Tibial nerve (tissue), 4 donors: ENCODE results near the gene CD24. TPM values are rescaled to one million over a fixed set of nuclear protein-coding genes. Genes with fewer than 3 reads are reported as not detected.
"Not testable (repeated sequence)": the region's sequence is repeated elsewhere in the genome, so short reads cannot be mapped to it uniquely, and the experiment has no call there.

Experiments used
- DNase-seq, 2 donors: peaks; one replicate each; pipeline ENCODE4 v3.0.0-alpha.2; 2019; ENCODE audit warnings: low spot score in 2 of 2
- H3K27ac ChIP-seq, 4 donors: fragments of 200-600 bp; sonication (generic) in 3 of 4; one replicate each; pipeline ENCODE4 v1.5.1; 2017 to 2019; ENCODE audit warnings: mild to moderate bottlenecking in 1 of 4
- H3K27me3 ChIP-seq, 2 donors: fragments of 200-600 bp; sonication (generic) in 1 of 2; one replicate each; pipeline versions ENCODE4 v1.5.1 to v1.6.0; 2017 to 2019
- H3K36me3 ChIP-seq, 3 donors: fragments of 200-600 bp; sonication (generic); one replicate each; pipeline ENCODE4 v1.5.1; 2018 to 2019
- H3K4me1 ChIP-seq, 4 donors: fragments of 200-600 bp; sonication (generic) in 3 of 4; one replicate each; pipeline ENCODE4 v1.5.1; 2017 to 2019
- H3K4me3 ChIP-seq, 4 donors: fragments of 200-600 bp; sonication (generic) in 3 of 4; one replicate each; pipeline ENCODE4 v1.5.1; 2017 to 2019; ENCODE audit warnings: mild to moderate bottlenecking in 1 of 4, moderate library complexity in 1 of 4
- H3K9me3 ChIP-seq, 4 donors: fragments of 200-600 bp; sonication (generic) in 3 of 4; one replicate each; pipeline ENCODE4 v1.5.1; 2017 to 2019
- CTCF ChIP-seq, 5 experiments: fragments of 200-600 bp in 3 of 5; fragments of 450-650 bp in 2 of 5; sonication (generic) in 3 of 5; IDR thresholded peaks; one replicate each; pipeline ENCODE4 v1.5.1; 2016 to 2019; ENCODE audit warnings: antibody characterized with exemption in 5 of 5, mild to moderate bottlenecking in 3 of 5, moderate library complexity in 2 of 5
- EP300 ChIP-seq, 2 donors: sonication (generic); formaldehyde crosslinking; IDR thresholded peaks; one replicate each; pipeline ENCODE4 v1.6.1; 2017; ENCODE audit warnings: antibody characterized with exemption in 2 of 2, mild to moderate bottlenecking in 1 of 2
- POLR2A ChIP-seq, 2 donors: fragments of 450-650 bp; IDR thresholded peaks; one replicate each; pipeline ENCODE4 v1.6.1; 2017; ENCODE audit warnings: antibody characterized with exemption in 2 of 2, mild to moderate bottlenecking in 2 of 2, moderate library complexity in 2 of 2
- WGBS, 2 donors: methylation state at CpG; one replicate each; pipeline ENCODE4 v1.1.5; 2018; 5-methylcytosine and 5-hydroxymethylcytosine counted together
- total RNA-seq, 4 donors: library from RNA; depleted of rRNA; stranded (reverse); fragments of >200 nt; gene quantifications; one replicate each; pipeline ENCODE4 v1.1.0, GENCODE V29; 2016

The CD24 gene
- total RNA-seq, 4 donors from 2014 or later = 0.66 to 5.9 (median 2.4) TPM; not detected in 1

- Histone ChIP-seq H3K9me3 (no peaks in the 10 kb centered on the region), H3K27ac (peak overlapping the region in 1 of 4 donors; percentile 76), H3K4me3 (peak overlapping the region; percentile 27 to 59 (median 46)), H3K27me3 (peaks cover 0 to 86% of the 10 kb centered on the region in 2 donors), H3K4me1 (peaks cover 0 to 34% (median 9%) of the 10 kb centered on the region in 4 donors), H3K36me3 (no peaks in the 10 kb centered on the region)
- WGBS, 2 donors = 0% methylated on average over 19 to 24 of the region's 90 CpGs
- TF ChIP-seq POLR2A (IDR thresholded peaks at IDR 0.05) (no peak), CTCF (IDR thresholded peaks at IDR 0.05) (peak in 1 of 5 experiments; percentile 20)
- DNase-seq = no peak
Observed at GRCh38 chr6:106974999-106975737, 639 bp upstream of the CD24 start.

- DNase-seq = no peak
- H3K9me3 ChIP-seq = no peaks in the 10 kb centered on the region
- H3K27ac ChIP-seq = peak overlapping the region in 1 of 4 donors; percentile 56
- H3K36me3 ChIP-seq = no peaks in the 10 kb centered on the region
- H3K4me1 ChIP-seq = peaks cover 0 to 34% (median 9%) of the 10 kb centered on the region in 4 donors
- WGBS, 2 donors = 1% methylated on average over 29 to 30 of the region's 32 CpGs
- H3K27me3 ChIP-seq = peaks cover 0 to 79% of the 10 kb centered on the region in 2 donors
- TF ChIP-seq CTCF (IDR thresholded peaks at IDR 0.05) = no peak
- no peak for TF ChIP-seq EP300 (IDR thresholded peaks at IDR 0.05)
- no peak for TF ChIP-seq POLR2A (IDR thresholded peaks at IDR 0.05)
- H3K4me3 ChIP-seq = peak overlapping the region in 2 of 4 donors; percentile 51 to 58
Observed at GRCh38 chr6:106973836-106974335, 643 bp downstream of the CD24 start.

GRCh38 chr6:106973018-106973835 is 1.3 kb downstream of the CD24 start:
- Histone ChIP-seq H3K9me3 (no peaks in the 10 kb centered on the region), H3K4me1 (peaks cover 0 to 34% (median 9%) of the 10 kb centered on the region in 4 donors), H3K27ac (peak overlapping the region in 1 of 4 donors; percentile 56), H3K27me3 (peaks cover 0 to 73% of the 10 kb centered on the region in 2 donors), H3K4me3 (peak overlapping the region in 2 of 4 donors; percentile 51 to 58), H3K36me3 (no peaks in the 10 kb centered on the region)
- TF ChIP-seq CTCF (IDR thresholded peaks at IDR 0.05) (no peak), POLR2A (IDR thresholded peaks at IDR 0.05) (no peak), EP300 (IDR thresholded peaks at IDR 0.05) (no peak)
- WGBS, 2 donors = 3 to 6% methylated on average over 33 to 35 of the region's 49 CpGs
- no peak for DNase-seq

DNA sequence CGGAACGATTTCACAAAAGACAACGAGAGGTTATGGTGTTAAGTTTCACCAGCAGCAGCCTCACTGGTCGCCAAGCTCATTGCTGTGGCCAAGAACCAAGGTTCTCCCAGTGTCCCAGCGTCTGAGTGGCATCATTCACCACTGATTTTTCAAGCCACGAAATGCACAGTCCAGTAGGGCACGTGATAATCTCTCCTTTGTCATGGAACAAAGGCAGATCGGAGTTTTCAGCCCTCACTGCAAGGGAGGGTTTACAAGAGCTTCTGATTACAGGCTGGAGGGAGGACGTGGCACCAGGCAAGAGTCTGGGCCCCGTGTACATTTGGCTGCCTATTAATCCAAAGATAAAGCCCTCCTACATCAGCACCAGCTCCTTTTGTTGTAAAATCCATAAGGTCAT is 2.0 kb downstream of the CD24 start:
- Histone ChIP-seq H3K27me3 (peaks cover 0 to 67% of the 10 kb centered on the region in 2 donors), H3K36me3 (no peaks in the 10 kb centered on the region), H3K27ac (no peak overlapping the region), H3K9me3 (no peaks in the 10 kb centered on the region), H3K4me1 (peaks cover 0 to 34% (median 9%) of the 10 kb centered on the region in 4 donors), H3K4me3 (no peak overlapping the region)
- 16 to 18% methylated on average over 10 of the region's 10 CpGs for WGBS, 2 donors
- TF ChIP-seq EP300 (IDR thresholded peaks at IDR 0.05) = no peak
- no peak for TF ChIP-seq CTCF (IDR thresholded peaks at IDR 0.05)
- TF ChIP-seq POLR2A (IDR thresholded peaks at IDR 0.05) = no peak
- no peak for DNase-seq

GRCh38 chr6:106970769-106971168 is 3.8 kb downstream of the CD24 start:
- not testable (repeated sequence) for H3K27ac ChIP-seq, DNase-seq, H3K9me3 ChIP-seq, H3K4me3 ChIP-seq, H3K36me3 ChIP-seq
- Histone ChIP-seq H3K27me3 (peaks cover 0 to 57% of the 10 kb centered on the region in 2 donors), H3K4me1 (peaks cover 0 to 31% (median 9%) of the 10 kb centered on the region in 4 donors)
- WGBS, 2 donors = 87 to 95% methylated on average over 6 of the region's 6 CpGs
